Left renal cortex interstitium (tissue), 4 donors: ENCODE measurements around the gene MRS2. TPM values are rescaled to one million over a fixed set of nuclear protein-coding genes. Genes with fewer than 3 reads are reported as not detected.
"Not testable (repeated sequence)": the region's sequence is repeated elsewhere in the genome, so short reads cannot be mapped to it uniquely, and the experiment has no call there.

Experiments used
- DNase-seq, 4 donors: peaks; one replicate each; pipeline ENCODE4 v3.0.0-alpha.2; 2013; ENCODE audit warnings: low read depth in 4 of 4, low spot score in 2 of 4, missing footprints in 1 of 4
- polyA plus RNA-seq, 4 donors: library from polyadenylated mRNA; unstranded; fragments of 120-200 nt; gene quantifications; one replicate each; pipeline ENCODE4 v1.2.1, GENCODE V29; 2013; ENCODE audit not compliant: insufficient read length in 4 of 4

MRS2 gene, protein sequence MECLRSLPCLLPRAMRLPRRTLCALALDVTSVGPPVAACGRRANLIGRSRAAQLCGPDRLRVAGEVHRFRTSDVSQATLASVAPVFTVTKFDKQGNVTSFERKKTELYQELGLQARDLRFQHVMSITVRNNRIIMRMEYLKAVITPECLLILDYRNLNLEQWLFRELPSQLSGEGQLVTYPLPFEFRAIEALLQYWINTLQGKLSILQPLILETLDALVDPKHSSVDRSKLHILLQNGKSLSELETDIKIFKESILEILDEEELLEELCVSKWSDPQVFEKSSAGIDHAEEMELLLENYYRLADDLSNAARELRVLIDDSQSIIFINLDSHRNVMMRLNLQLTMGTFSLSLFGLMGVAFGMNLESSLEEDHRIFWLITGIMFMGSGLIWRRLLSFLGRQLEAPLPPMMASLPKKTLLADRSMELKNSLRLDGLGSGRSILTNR
- 10 to 100 TPM; 34.1 to 47.7 (median 41.9) TPM for polyA plus RNA-seq

GRCh38 chr6:24402697-24403500 lies at the start of gene MRS2:
MRS2 (plus strand) TSS chr6:24402936; CDS start chr6:24403047, 111 bp downstream.
- peak in 3 of 4 donors; percentile 66 to 80 (median 76) for DNase-seq

DNA sequence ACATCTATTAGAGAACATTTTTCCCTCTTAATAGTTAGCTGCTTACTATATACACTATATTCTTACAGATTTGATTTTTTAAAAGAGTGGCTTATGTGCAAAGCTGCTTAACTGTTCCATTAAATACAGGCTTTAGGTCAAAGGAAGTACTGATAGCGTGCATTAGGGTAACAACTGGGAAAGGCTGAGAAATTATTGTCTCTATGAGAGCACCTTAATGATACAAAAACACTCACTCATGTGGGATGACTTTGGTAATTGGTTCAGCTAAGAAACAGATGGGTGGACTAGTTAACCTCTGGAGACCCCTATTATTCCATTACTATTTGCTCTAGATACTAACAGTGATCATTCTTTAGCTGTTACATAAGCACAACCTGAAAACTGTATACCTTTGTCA lies 48.9 kb upstream of the MRS2 start:
- no peak for DNase-seq

- no peak for DNase-seq
Measured at GRCh38 chr6:24355393-24355792, 47.3 kb upstream of the MRS2 start.

- DNase-seq, result no peak
Measured at GRCh38 chr6:24356310-24356973, 46.3 kb upstream of the MRS2 start.

- DNase-seq, result no peak
Measured at GRCh38 chr6:24357336-24358218, 45.2 kb upstream of the MRS2 start, which contains the start of gene DCDC2. DCDC2 (minus strand) TSS chr6:24358059; CDS start chr6:24357750, 309 bp downstream.

DNA sequence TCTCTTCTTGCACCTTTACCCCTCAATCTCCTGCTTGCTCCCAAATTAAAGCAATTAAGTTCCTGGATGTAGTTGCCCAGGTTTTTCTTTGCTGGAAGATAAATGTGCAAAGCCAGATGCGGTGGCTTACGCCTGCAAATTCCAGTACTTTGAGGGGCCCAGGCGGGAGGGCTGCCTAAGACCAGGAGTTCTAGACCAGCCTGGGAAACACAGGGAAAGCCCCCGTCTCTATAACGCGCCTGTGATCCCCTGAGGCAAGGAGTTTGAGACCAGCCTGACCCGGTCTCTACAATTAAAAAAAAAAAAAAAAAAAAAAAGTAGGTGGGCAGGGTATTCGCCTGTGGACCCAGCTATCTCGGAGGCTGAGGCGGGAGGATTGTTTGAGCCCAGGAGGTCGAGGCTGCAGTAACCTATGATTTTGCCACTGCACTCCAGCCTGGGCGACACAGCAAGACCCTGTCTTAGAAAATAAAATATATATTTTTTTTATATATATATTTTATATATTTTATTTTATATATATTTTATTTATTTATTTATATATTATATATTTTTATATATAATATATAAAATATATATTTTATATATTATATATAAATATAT lies 44.4 kb upstream of the MRS2 start:
- no peak for DNase-seq

DNA sequence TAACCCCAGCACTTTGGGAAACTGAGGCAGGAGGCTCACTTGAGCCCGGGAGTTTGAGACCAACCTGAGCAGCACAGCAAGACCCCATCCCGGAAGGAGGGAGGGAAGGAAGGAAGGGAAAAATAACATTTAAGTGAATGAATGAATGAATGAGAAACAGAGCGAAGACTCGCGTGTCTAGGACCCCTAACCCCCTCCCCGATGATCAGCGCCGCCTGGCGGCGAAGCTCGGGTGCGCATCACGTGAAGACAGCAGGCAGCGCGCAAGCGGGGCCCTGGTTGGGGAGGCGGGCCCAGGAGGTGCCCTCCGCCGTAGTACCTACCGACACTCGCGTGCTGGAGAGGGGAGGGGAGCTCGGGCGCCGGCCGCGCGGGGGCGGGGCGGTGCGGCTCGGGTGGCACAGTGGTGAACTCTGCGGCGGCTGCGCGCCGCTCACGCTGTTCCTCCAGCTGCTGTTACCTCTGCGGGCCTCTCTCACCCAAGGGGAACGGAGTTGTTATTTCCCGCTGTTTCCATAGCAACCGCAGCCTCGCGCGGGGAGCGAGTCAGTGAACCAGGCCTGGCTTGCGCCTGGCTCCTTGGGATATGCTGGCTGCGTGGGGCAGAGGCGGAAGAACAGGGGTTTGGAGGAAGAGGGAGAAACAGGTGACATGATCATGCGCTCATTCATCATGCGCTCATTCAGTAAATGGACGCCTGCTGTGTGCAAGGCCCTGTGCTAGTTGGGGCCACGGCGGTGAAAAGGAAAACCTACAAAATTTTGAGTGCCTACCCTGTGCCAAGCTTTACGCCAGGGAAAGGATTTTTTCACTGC lies 42.9 kb upstream of the MRS2 start:
- DNase-seq, result peak; percentile 83 to 93 (median 88)

DNA sequence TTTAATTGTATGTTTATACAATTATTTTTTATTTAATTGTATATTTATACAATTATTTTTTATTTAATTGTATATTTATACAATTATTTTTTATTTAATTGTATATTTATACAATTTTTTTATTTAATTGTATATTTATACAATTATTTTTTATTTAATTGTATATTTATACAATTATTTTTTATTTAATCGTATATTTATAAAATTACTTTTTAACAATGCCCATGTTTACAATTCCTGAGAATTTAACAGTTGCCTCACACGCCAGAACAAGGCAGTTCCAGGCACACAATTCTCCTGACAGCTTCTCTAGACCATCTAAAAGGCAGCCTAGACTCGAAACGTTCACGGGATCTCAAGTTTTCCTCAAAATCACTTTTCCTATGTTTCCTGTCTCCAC lies 40.4 kb upstream of the MRS2 start:
- DNase-seq, result not testable (repeated sequence)

- not testable (repeated sequence) for DNase-seq
Measured at GRCh38 chr6:24365103-24365633, 37.6 kb upstream of the MRS2 start.

DNA sequence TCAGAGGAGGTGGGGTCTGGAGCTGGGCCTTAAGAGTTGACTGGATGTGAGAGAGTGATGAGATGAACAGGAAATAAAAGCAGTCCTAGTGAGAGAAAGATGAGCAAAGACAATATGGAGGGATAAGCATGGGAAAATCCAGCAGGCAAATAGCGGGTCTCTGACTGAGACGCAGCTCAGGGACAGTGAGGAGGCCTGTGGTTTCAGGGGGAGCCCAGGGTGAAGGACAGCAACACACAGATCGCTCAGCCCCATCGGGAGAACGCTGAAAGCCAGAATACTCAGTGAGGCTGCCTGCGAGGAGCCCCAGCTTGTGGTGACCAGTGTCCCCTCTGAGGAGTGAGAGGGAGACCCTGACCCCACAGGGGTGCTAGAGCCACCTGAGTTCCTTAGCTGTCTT lies 28.1 kb upstream of the MRS2 start:
- no peak for DNase-seq

GRCh38 chr6:24376871-24377270 lies 25.9 kb upstream of the MRS2 start:
- DNase-seq, result no peak

DNA sequence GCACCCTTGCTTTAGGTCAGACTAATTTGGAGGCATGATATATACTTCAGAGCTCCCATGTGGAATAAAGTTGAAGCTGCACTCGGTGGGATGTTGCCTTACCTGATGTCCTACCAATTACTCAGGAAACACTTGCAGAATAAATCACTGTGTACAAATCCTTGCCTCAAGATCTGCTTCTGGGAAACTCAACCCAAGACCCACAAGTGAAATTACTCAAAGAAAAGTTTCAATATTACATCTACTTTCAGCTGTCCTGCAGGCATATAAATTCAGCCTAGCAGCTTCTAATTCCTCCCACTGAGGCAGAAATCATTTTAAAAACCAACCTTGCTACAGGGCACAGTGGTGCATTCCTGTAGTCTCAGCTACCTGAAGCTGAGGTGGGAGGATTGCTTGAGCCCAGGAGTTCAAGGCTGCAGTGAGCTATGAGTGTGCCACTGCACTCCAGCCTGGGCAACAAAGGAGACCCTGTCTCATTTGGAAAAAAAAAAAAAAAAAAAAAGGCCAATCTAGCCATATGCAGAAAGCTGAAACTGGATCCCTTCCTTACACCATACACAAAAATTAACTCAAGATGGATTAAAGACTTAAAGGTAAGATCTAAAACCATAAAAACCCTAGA lies 24.2 kb upstream of the MRS2 start:
- DNase-seq, result no peak

DNA sequence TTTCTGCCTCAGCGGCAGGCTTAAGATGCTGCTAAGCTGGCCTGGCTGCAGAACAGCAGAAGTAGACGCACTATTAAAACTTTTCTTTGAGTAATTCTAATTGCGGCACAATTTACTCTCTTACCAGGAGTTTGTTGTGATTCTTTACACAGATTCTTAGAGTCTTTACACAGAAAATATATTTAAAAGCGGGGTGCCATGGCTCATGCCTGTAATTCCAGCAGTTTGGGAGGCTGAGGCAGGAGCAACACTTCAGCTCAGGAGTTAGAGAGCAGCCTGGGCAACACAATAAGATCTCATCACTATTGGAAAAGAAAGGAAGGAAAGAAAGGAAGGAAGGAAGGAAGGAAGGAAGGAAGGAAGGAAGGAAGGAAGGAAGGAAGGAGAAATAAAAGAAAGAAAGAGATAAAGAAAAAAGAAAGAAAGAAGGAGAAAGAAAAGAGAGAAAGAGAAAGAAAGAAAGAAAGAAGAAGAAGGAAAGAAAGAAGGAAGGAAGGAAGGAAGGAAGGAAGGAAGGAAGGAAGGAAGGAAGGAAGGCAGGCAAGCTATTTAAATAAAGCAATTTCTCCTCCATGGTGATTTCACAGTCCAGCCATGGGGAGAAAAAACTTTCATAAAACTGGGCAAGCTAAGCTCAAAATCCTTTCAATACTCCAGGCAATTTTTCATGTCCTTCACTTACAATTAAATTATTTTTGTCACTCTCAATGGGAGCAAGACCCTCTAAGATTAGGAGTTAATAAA lies 21.1 kb upstream of the MRS2 start:
- DNase-seq, result no peak

GRCh38 chr6:24382220-24382540 lies 20.6 kb upstream of the MRS2 start:
- no peak for DNase-seq

- not testable (repeated sequence) for DNase-seq
Measured at GRCh38 chr6:24382891-24383494, 19.7 kb upstream of the MRS2 start.

- DNase-seq, result not testable (repeated sequence)
Measured at GRCh38 chr6:24384369-24385130, 18.2 kb upstream of the MRS2 start.
